Left ventricle myocardium inferior (tissue), 1 donor: ENCODE results near the gene ZNF581. TPM values are rescaled to one million over a fixed set of nuclear protein-coding genes. Genes with fewer than 3 reads are reported as not detected.
A peak's percentile ranks its signal among the peaks of the same experiment; 100 is the strongest.

Experiments
- DNase-seq: peaks from one replicate; pipeline ENCODE4 v3.0.0-alpha.2; 2020
- H3K27ac ChIP-seq: fragments of 200-600 bp; replicated peaks from 2 replicates; pipeline ENCODE4 v1.8.0; 2021
- H3K27me3 ChIP-seq: fragments of 200-600 bp; 2 replicates; pipeline ENCODE4 v1.8.0; 2021; ENCODE audit warnings: low read depth
- H3K36me3 ChIP-seq: fragments of 200-600 bp; 2 replicates; pipeline ENCODE4 v1.8.0; 2021
- H3K4me1 ChIP-seq: fragments of 200-600 bp; 2 replicates; pipeline ENCODE4 v1.8.0; 2021
- H3K4me3 ChIP-seq: fragments of 200-600 bp; 2 replicates; pipeline ENCODE4 v1.8.0; 2021; ENCODE audit warnings: mild to moderate bottlenecking, moderate library complexity
- H3K9me3 ChIP-seq: fragments of 200-600 bp; replicated peaks from 2 replicates; pipeline ENCODE4 v1.8.0; 2021
- intact Hi-C: fragments of 100-400 bp; cut with micrococcal nuclease; formaldehyde crosslinking; loops from one replicate; pipeline ENCODE4 v1.11.0; 2022
- total RNA-seq: library from RNA; stranded (reverse); fragmentation: NEBNext Ultra II Directional; extraction: Animal tissue kit (Norgen Biotek cat#: 25700); gene quantifications from one replicate; pipeline ENCODE4 v1.2.1, GENCODE V29; 2021
- TF ChIP-seq, protein P1 (sequence below): fragments of 200-600 bp; IDR thresholded peaks from 2 replicates; pipeline ENCODE4 v1.8.0; 2021; ENCODE audit warnings: antibody characterized with exemption, mild to moderate bottlenecking, borderline replicate concordance
- donor health status: DM: no; HTN: yes; CAD: no; lungs with severe emphysema.

Gene ZNF581
- total RNA-seq, 1 donor from 2014 or later: 7.1 TPM

GRCh38 chr19:55644191-55644833 lies 863 bp downstream of the ZNF581 start:
- Histone ChIP-seq H3K27me3 (no peaks in the 10 kb centered on the region), H3K4me3 (peak overlapping the region; percentile 93), H3K36me3 (peaks cover 10% of the 10 kb centered on the region), H3K9me3 (no peaks in the 10 kb centered on the region), H3K27ac (peak overlapping the region; percentile 95), H3K4me1 (peaks cover 85% of the 10 kb centered on the region)
- DNase-seq: no peak
- intact Hi-C loops: no loop called here
- TF ChIP-seq, protein P1, sequence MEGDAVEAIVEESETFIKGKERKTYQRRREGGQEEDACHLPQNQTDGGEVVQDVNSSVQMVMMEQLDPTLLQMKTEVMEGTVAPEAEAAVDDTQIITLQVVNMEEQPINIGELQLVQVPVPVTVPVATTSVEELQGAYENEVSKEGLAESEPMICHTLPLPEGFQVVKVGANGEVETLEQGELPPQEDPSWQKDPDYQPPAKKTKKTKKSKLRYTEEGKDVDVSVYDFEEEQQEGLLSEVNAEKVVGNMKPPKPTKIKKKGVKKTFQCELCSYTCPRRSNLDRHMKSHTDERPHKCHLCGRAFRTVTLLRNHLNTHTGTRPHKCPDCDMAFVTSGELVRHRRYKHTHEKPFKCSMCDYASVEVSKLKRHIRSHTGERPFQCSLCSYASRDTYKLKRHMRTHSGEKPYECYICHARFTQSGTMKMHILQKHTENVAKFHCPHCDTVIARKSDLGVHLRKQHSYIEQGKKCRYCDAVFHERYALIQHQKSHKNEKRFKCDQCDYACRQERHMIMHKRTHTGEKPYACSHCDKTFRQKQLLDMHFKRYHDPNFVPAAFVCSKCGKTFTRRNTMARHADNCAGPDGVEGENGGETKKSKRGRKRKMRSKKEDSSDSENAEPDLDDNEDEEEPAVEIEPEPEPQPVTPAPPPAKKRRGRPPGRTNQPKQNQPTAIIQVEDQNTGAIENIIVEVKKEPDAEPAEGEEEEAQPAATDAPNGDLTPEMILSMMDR: no peak

DNA sequence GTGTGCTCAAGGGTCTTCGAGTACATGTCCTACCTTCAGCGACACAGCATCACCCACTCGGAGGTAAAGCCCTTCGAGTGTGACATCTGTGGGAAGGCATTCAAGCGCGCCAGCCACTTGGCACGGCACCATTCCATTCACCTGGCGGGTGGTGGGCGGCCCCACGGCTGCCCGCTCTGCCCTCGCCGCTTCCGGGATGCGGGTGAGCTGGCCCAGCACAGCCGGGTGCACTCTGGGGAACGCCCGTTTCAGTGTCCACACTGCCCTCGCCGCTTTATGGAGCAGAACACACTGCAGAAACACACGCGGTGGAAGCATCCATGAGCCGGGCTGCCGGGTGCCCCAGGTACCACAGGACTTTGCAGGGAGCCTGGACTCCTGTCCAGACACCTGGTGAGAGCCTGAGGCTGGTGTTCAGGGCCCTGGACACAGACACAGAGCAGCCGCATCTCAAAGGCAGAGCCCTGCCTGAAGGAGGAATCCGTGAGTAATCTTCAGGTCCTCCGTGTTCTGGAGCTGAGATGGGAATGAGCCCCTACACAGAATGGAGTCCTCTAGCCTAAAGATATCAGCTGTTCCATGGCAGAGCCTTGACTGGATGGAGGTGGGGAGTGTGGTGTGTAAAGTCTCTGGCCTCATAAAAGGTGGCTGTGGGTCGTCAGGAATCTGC lies 1.5 kb downstream of the ZNF581 start:
- Histone ChIP-seq H3K36me3 (peaks cover 10% of the 10 kb centered on the region), H3K27me3 (no peaks in the 10 kb centered on the region), H3K4me1 (peaks cover 84% of the 10 kb centered on the region), H3K27ac (no peak overlapping the region), H3K9me3 (no peaks in the 10 kb centered on the region), H3K4me3 (peak overlapping the region; percentile 93)
- no peak for DNase-seq
- TF ChIP-seq, protein P1: no peak
- intact Hi-C loops: no loop called here

DNA sequence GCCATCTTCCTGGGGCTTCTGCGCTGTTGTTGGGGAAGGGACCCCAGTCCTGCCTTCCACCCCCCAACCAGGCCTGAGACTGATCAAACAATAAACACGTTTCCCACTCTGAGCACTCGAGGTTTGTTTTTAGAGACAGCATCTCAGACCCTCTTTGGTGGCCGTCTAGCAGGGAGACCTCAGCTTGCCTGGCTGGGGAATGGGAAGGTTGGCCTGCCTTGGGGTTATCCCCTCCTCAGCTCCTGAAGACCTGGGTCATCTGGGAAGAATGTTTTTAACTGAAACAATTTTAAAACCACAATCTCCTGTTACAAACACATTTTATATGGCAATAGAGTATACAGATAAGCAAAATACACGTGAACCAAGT lies 2.0 kb downstream of the ZNF581 start:
- no peak for DNase-seq
- Histone ChIP-seq H3K36me3 (peaks cover 10% of the 10 kb centered on the region), H3K4me1 (peaks cover 79% of the 10 kb centered on the region), H3K9me3 (no peaks in the 10 kb centered on the region), H3K4me3 (peak overlapping the region; percentile 93), H3K27ac (no peak overlapping the region), H3K27me3 (no peaks in the 10 kb centered on the region)
- intact Hi-C loops: no loop called here
- TF ChIP-seq, protein P1: no peak

DNA sequence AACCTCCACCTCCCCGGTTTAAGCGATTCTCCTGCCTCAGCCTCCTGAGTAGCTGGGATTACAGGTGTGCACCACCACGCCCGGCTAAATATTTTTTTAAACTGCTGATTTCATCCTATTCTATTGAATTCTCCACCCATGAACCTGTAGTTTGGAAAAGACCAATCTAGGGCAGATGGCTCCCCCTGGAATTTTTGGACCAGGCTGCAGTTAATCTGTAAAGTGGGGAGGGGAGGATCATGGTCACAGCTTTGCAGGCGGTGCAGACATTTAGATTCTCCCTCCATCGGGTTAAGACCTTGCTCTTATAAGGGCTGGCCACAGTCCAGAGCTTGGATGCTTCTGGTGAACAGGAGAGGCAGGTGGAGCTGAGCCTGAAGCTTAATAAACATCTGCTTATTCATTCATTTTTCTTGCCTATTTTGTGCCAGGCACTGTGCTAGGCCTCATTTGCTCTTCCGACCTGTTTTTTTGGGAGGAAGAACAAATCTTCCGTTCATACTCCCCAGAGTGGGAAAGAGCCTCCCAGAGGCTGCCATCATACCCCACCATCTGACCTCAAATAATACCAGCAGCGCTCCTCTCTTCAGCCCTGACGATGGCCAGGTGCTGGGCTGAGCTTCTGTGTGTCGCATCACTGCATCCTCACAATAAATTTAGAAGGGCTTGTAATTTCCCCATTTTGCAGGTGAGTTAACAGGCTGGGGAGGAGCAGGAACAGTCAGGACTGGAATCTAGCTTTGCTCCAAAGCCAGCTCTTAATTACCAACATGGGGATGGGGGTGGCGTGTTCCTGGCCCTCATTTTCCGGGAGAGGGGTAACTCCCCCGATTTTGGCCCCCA lies 3.7 kb downstream of the ZNF581 start:
- H3K27me3 ChIP-seq: no peaks in the 10 kb centered on the region
- no peaks in the 10 kb centered on the region for H3K9me3 ChIP-seq
- H3K4me1 ChIP-seq: peaks cover 63% of the 10 kb centered on the region
- DNase-seq: no peak
- H3K27ac ChIP-seq: peak overlapping the region; percentile 94
- TF ChIP-seq, protein P1: no peak
- intact Hi-C loops: no loop called here
- peak overlapping the region; percentile 97 for H3K4me3 ChIP-seq
- H3K36me3 ChIP-seq: peaks cover 13% of the 10 kb centered on the region

- peak within 1 kb of the TSS; percentile 97 for H3K4me3 ChIP-seq
- TF ChIP-seq, protein P1: no peak
- peak; percentile 74 for DNase-seq
- peaks cover 58% of the 10 kb centered on the region for H3K4me1 ChIP-seq
- peak within 1 kb of the TSS; percentile 94 for H3K27ac ChIP-seq
- no peaks in the 10 kb centered on the region for H3K9me3 ChIP-seq
- peaks cover 17% of the 10 kb centered on the region for H3K36me3 ChIP-seq
- no peaks in the 10 kb centered on the region for H3K27me3 ChIP-seq
- intact Hi-C loops: no loop called here
Observed at GRCh38 chr19:55647732-55648584, 4.5 kb downstream of the ZNF581 start, which contains the start of gene CCDC106. TSS of gene CCDC106 (plus strand) at chr19:55648212. CDS start at chr19:55649047, 835 bp downstream.
